HG03565 (cell line): ENCODE data around the gene CEMIP2.

ENCODE experiments used
- ATAC-seq: cut with Tn5 transposase; IDR thresholded peaks from one replicate; pipeline ENCODE4 v1.9.1; 2021; ENCODE audit warnings: mild to moderate bottlenecking, moderate library complexity; ENCODE audit not compliant: unreplicated experiment

Gene CEMIP2

DNA sequence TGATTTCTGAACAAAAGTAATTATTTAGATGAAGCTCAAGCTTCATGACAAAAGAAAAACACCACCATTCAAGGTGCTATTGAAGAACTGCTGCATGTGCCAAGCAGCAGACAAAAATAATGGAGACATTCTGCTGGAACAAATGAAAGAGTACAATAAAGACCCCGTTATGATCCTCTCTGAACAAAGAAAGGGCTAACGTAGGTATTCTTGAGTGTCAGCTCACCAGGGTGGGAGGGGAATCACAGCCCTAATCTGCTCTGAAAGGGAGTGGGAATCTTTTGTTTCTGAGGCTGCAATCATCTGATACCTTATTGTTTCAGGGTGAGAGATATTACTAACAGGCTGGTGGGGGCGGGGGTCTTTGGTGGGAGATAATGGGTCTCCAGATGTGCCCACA lies 15.4 kb downstream of the CEMIP2 start:
- ATAC-seq, result no peak

DNA sequence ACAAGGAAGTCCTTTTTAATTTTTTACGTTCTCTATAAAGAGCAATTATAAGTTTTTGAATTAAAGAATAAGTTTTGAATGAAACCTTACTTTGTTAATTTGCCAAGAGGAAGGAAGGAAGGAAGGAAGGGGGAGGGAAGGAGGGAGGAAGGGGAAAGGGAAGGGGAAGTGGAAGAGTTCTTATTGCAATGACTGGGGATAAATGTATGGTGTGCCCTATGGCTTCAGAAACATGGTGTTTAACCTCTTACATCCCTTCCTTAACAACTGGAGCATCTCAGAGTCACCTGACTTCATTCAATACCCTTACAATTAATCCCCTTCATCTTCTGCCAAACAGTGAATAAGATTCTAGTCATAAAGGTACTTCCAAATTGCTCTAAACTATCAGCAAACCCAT lies 16.0 kb downstream of the CEMIP2 start:
- no peak for ATAC-seq

- ATAC-seq, result no peak
Observed at GRCh38 chr9:71748280-71748743, 20.0 kb downstream of the CEMIP2 start.

DNA sequence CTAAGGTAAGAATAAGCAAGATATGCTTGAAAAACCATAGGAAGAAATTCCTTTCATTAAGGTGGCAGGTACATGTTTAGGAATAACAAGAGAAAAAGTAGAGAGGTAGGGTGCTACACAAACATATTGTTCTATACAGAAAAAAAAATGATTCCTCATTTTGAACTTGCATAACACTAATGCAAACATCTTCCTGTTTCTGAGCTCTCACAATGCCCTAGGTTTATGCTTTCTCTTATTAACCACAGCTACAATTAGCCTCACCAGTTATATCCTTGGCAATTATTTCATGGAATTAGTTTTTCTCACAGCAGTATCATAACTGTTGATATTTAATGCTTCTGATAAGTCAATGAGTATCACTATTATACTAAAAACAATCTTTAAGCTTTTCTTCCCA lies 20.7 kb downstream of the CEMIP2 start:
- no peak for ATAC-seq

DNA sequence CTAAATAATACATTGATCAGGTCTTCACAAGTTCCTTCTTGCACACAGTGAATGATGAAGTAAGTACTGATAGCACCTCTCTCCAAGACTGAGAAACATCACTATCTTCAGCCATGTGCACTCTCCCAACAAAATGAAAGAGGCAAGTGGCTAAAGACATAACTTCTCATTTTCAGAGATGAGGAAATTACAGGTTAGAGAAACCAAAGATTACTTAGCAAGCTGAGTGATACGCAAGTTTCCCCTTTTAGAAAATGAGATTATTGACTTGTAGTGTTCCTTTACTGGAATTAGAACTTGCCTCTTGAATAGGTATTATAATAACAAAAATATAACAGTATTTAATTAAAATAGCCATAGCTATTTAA lies 21.6 kb downstream of the CEMIP2 start:
- no peak for ATAC-seq

DNA sequence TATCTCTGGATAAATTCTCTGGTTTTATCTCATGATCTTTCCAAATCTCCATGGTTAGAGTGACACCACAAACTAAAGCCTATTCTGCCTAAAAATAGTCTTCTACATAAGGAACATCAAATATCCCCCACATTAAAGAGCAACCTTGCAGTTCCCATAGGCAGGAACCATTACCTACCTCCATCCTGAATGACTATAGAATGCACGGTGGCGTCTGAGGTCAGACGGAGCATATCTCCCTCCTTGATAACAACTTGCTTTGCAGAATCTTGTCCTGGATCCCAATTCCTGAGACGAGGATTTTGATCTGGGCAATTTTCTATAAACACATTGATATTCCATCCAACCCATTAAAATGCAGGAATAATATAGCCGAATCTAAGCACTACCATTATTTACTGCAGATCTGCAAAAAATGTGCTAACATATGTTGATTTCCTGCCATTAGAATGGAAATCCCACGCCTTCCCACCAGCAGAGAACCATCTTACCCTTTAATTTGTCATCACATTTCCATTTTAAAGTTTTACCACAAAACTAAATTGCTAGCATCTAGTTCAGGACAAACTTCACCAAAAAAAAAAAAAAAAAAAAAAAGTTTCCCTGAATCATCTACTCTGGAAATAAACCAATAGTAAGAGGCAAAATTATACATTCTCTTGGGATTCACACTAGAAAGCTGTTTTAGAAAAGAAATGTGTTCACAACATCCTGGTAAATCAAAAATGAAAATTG lies 22.1 kb downstream of the CEMIP2 start:
- no peak for ATAC-seq

GRCh38 chr9:71744754-71745521 lies 23.4 kb downstream of the CEMIP2 start:
- no peak for ATAC-seq

GRCh38 chr9:71743882-71744281 lies 24.4 kb downstream of the CEMIP2 start:
- ATAC-seq, result no peak

- no peak for ATAC-seq
Observed at GRCh38 chr9:71743217-71743705, 25.1 kb downstream of the CEMIP2 start.

GRCh38 chr9:71742703-71743102 lies 25.6 kb downstream of the CEMIP2 start:
- no peak for ATAC-seq

GRCh38 chr9:71741926-71742648 lies 26.2 kb downstream of the CEMIP2 start:
- no peak for ATAC-seq

DNA sequence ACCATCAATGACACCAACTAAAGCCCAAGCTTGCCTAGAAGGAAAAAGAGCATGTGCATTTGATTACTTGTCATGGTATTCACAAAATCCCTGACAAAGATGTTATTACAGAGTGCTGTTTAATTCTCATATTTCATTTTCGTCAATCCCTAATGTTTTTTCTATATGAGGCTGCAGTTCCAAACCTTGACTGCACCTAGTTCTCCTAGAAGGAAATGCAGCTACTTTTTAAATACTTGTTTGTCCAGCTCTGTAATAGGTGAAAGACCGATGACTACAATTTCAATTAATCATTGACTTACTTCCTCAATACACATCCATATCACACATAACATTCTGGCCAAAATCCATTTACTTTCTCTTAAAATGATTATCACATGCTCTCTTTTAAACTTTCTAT lies 28.1 kb downstream of the CEMIP2 start:
- no peak for ATAC-seq

DNA sequence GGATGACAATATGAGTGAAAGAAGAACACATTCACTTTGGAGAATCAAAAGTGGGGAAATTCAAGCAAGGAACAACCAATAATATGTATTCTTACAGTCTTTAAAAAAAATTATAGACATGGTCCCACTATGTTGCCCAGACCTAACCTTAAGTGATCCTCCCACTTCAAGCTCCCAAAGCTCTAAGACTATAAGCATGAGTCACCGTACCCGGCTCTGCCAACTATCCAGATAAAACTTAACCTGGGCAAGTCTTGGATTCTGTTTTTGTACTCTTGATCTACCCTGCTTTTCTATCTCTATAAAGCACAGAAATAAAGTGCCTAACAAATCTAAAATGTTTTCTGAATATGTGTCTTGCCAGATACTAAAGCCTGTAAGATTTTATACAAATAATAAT lies 30.9 kb downstream of the CEMIP2 start:
- ATAC-seq, result no peak

DNA sequence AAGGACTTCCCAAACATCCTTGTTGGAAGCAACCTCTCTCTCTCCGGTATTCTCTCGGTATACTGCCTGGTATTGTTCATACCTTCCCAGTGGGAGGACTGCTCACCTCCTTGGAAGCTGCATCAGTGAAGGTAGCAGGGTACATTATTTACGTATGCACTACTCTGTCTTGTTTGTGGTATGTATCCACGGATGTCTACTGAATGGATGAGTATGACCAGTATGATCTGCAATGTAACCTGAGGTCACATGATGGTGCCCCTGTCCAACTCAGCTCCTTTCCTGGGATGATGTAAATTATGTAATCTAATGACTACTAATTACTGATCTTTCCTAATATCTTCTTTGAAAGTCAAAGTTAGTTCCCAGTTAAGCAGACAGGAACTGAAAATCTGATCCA lies 32.1 kb downstream of the CEMIP2 start:
- no peak for ATAC-seq

DNA sequence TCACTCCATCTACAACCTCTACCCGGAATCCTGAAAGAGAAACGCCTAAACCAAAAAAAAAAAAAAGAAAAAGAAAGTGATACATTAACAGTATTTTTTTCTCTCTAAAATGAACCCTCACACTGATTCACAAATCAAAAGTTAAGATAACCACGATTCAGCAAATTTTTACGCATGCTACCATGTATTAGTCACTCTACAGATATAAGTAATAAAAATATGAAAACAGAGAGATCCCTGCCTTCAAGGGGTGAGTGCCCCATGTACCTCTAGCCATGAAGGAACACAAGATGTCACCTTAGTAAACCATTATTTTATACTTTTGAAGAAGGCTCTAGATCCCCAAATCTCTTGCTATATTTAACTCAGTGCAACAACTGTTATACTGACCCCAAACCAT lies 33.4 kb downstream of the CEMIP2 start:
- ATAC-seq, result no peak

DNA sequence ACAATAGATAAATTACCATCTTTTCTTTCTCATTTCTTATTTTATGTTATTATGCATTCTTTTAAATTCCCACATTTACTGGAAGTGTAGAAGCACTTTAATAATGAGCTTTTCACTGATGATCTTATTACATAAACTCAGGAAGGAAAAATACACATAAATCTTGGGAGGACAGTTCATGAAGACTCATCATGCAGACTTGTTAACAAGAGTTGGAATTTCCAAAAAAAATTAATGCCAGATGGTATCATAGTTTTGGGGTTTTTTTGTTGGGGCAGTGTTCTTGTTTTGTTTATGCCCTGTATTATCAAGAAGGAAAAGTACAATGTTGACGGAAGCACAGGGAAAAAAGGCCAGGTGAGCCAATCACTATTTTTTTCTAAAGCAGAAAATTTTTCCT lies 35.1 kb downstream of the CEMIP2 start:
- no peak for ATAC-seq

GRCh38 chr9:71729816-71730526 lies 38.3 kb downstream of the CEMIP2 start:
- no peak for ATAC-seq

DNA sequence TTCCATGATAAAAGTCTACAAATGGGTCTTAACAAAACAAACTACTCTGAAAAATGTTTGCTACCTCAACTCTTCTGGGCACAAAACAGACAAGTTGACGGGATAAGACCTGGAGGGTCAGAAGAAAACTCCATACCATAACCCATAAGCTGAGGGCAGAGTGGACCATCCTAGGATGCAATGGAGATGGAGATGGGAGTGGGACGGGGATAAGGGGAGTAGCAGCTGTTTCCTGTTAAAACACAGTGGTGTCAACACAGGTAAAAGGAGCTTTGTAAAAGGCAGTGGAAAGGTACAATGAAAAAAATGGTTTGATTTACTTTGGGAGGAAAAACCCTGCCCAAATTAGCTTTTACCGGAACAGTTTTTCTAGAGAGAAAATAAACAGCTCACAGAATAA lies 41.6 kb downstream of the CEMIP2 start:
- no peak for ATAC-seq

GRCh38 chr9:71725590-71726338 lies 42.5 kb downstream of the CEMIP2 start:
- ATAC-seq, result no peak

GRCh38 chr9:71721855-71722254 lies 46.5 kb downstream of the CEMIP2 start:
- ATAC-seq, result no peak
